HuH-7.5 (cell line): ENCODE results near the gene MTLN.
A peak's percentile ranks its signal among the peaks of the same experiment; 100 is the strongest.
"Not testable (repeated sequence)": the region's sequence is repeated elsewhere in the genome, so short reads cannot be mapped to it uniquely, and the experiment has no call there.

Experiments
- DNase-seq: peaks from one replicate; pipeline ENCODE4 v3.0.0; 2011; ENCODE audit warnings: low spot score

MTLN gene

GRCh38 chr2:110211938-110212858 is at the start of gene MTLN:
Gene MTLN, minus strand, starts transcription at chr2:110212547. Its CDS starts 22 bp downstream, at chr2:110212525.
- DNase-seq = peak; percentile 52

- DNase-seq = not testable (repeated sequence)
Observed at GRCh38 chr2:110261910-110262309, 49.6 kb upstream of the MTLN start.

GRCh38 chr2:110248081-110248795 is 35.9 kb upstream of the MTLN start:
- DNase-seq = not testable (repeated sequence)

- not testable (repeated sequence) for DNase-seq
Observed at GRCh38 chr2:110245488-110246435, 33.4 kb upstream of the MTLN start.

- DNase-seq = not testable (repeated sequence)
Observed at GRCh38 chr2:110243283-110243682, 30.9 kb upstream of the MTLN start.

GRCh38 chr2:110234514-110234913 is 22.2 kb upstream of the MTLN start:
- DNase-seq = not testable (repeated sequence)

- DNase-seq = not testable (repeated sequence)
Observed at GRCh38 chr2:110229886-110230285, 17.5 kb upstream of the MTLN start.

GRCh38 chr2:110222626-110223025 is 10.3 kb upstream of the MTLN start:
- not testable (repeated sequence) for DNase-seq

- DNase-seq = no peak
Observed at GRCh38 chr2:110221938-110222337, 9.6 kb upstream of the MTLN start.

GRCh38 chr2:110220190-110220564 is 7.8 kb upstream of the MTLN start:
- DNase-seq = no peak

- DNase-seq = no peak
Observed at GRCh38 chr2:110219496-110220189, 7.3 kb upstream of the MTLN start.

- DNase-seq = not testable (repeated sequence)
Observed at GRCh38 chr2:110218889-110219288, 6.5 kb upstream of the MTLN start.

- no peak for DNase-seq
Observed at GRCh38 chr2:110216803-110217202, 4.5 kb upstream of the MTLN start.

GRCh38 chr2:110216199-110216598 is 3.9 kb upstream of the MTLN start:
- no peak for DNase-seq

GRCh38 chr2:110215566-110216158 is 3.3 kb upstream of the MTLN start:
- no peak for DNase-seq

- no peak for DNase-seq
Observed at GRCh38 chr2:110215091-110215490, 2.7 kb upstream of the MTLN start.

GRCh38 chr2:110213522-110213921 is 1.2 kb upstream of the MTLN start:
- not testable (repeated sequence) for DNase-seq

- no peak for DNase-seq
Observed at GRCh38 chr2:110205660-110206455, 6.5 kb downstream of the MTLN start.

GRCh38 chr2:110204408-110205385 is 7.7 kb downstream of the MTLN start, which contains the start of gene NPHP1:
Gene NPHP1, minus strand, starts transcription at chr2:110205013. Its CDS starts 45 bp downstream, at chr2:110204968.
- peak; percentile 83 for DNase-seq
